GM23338 (cell line): ENCODE measurements around the gene ZNRD2. TPM values are rescaled to one million over a fixed set of nuclear protein-coding genes. Genes with fewer than 3 reads are reported as not detected.

ENCODE experiments used
- ATAC-seq: fragments of 200-7000 bp; cut with Tn5 transposase; 3 replicates; pipeline ENCODE4 v1.9.1; 2020
- DNase-seq: peaks from one replicate; pipeline ENCODE4 v3.0.0-alpha.2; 2015; ENCODE audit warnings: low spot score
- H2AFZ ChIP-seq: fragments of 200-600 bp; sonication (generic); 2 replicates; pipeline ENCODE4 v1.8.0; 2016; ENCODE audit warnings: antibody characterized with exemption, mild to moderate bottlenecking, moderate library complexity
- H3F3A ChIP-seq: fragments of 200-600 bp; sonication (generic); replicated peaks from 2 replicates; pipeline ENCODE4 v1.8.0; 2017; ENCODE audit warnings: antibody characterized with exemption, mixed run types, low read depth
- H3K27ac ChIP-seq: fragments of 200-600 bp; sonication (generic); 2 replicates; pipeline ENCODE4 v1.6.1; 2016; ENCODE audit warnings: low read depth
- H3K27me3 ChIP-seq: fragments of 200-600 bp; sonication (generic); 2 replicates; pipeline ENCODE4 v1.8.0; 2016; ENCODE audit warnings: mild to moderate bottlenecking, mixed run types, moderate library complexity; ENCODE audit not compliant: insufficient read depth
- H3K36me3 ChIP-seq: fragments of 200-600 bp; sonication (generic); 2 replicates; pipeline ENCODE4 v1.8.0; 2016; ENCODE audit warnings: mild to moderate bottlenecking; ENCODE audit not compliant: insufficient read depth
- H3K4me1 ChIP-seq: fragments of 200-600 bp; sonication (generic); 2 replicates; pipeline ENCODE4 v1.8.0; 2016; ENCODE audit warnings: mild to moderate bottlenecking, moderate library complexity; ENCODE audit not compliant: insufficient read depth
- H3K4me2 ChIP-seq: fragments of 200-600 bp; sonication (generic); 2 replicates; pipeline ENCODE4 v1.7.1; 2017; ENCODE audit warnings: mixed run types
- H3K4me3 ChIP-seq: fragments of 200-600 bp; sonication (generic); 2 replicates; pipeline ENCODE4 v1.6.1; 2016; ENCODE audit warnings: mixed run types
- H3K79me2 ChIP-seq: fragments of 200-600 bp; sonication (generic); replicated peaks from 2 replicates; pipeline ENCODE4 v1.8.0; 2017; ENCODE audit warnings: mild to moderate bottlenecking; ENCODE audit not compliant: insufficient read depth
- H3K9me2 ChIP-seq: fragments of 200-600 bp; sonication (generic); 2 replicates; pipeline ENCODE4 v1.8.0; 2017; ENCODE audit not compliant: insufficient read depth
- H4K20me1 ChIP-seq: fragments of 200-600 bp; sonication (generic); replicated peaks from 2 replicates; pipeline ENCODE4 v1.8.0; 2017; ENCODE audit warnings: mild to moderate bottlenecking; ENCODE audit not compliant: insufficient read depth
- H3K27ac Mint-ChIP-seq: 2 replicates; pipeline ENCODE4 v1.8.0; 2020; ENCODE audit warnings: inconsistent platforms, mild to moderate bottlenecking, moderate library complexity, mixed read lengths
- H3K27me3 Mint-ChIP-seq: 3 replicates; pipeline ENCODE4 v1.8.0; 2022; ENCODE audit warnings: low read depth, mild to moderate bottlenecking, moderate library complexity, mixed read lengths, inconsistent platforms; ENCODE audit not compliant: insufficient read depth, poor library complexity
- H3K36me3 Mint-ChIP-seq: 3 replicates; pipeline ENCODE4 v1.8.0; 2021; ENCODE audit warnings: low read depth, mild to moderate bottlenecking, inconsistent platforms, moderate library complexity, mixed read lengths
- H3K4me1 Mint-ChIP-seq: 3 replicates; pipeline ENCODE4 v1.8.0; 2020; ENCODE audit warnings: mild to moderate bottlenecking, inconsistent platforms, mixed read lengths
- H3K4me3 Mint-ChIP-seq: 3 replicates; pipeline ENCODE4 v1.8.0; 2021; ENCODE audit warnings: moderate library complexity, mild to moderate bottlenecking, inconsistent platforms, mixed read lengths
- H3K9me3 Mint-ChIP-seq: 3 replicates; pipeline ENCODE4 v1.8.0; 2020; ENCODE audit warnings: moderate library complexity, mild to moderate bottlenecking, inconsistent platforms, mixed read lengths
- CREB1 ChIP-seq: fragments of 250-450 bp; sonication (Bioruptor Pico); IDR thresholded peaks from 2 replicates; pipeline ENCODE4 v1.5.0; 2020; ENCODE audit warnings: low read depth, mild to moderate bottlenecking, moderate library complexity
- EZH2 ChIP-seq: fragments of 200-600 bp; sonication (generic); IDR thresholded peaks from one replicate; pipeline ENCODE4 v1.8.0; 2017; ENCODE audit warnings: antibody characterized with exemption, mild to moderate bottlenecking, low read depth; ENCODE audit not compliant: unreplicated experiment
- EZH2phosphoT487 ChIP-seq: fragments of 200-600 bp; sonication (generic); IDR thresholded peaks from one replicate; pipeline ENCODE4 v1.8.1; 2018; ENCODE audit warnings: antibody characterized with exemption; ENCODE audit not compliant: unreplicated experiment
- JUNB ChIP-seq: IDR thresholded peaks from one replicate; pipeline ENCODE4 v1.6.1; 2016; ENCODE audit warnings: antibody characterized with exemption; ENCODE audit not compliant: unreplicated experiment
- NANOG ChIP-seq: IDR thresholded peaks from 2 replicates; pipeline ENCODE4 v1.6.1; 2016; ENCODE audit warnings: antibody characterized with exemption, borderline replicate concordance
- POLR2AphosphoS5 ChIP-seq: IDR thresholded peaks from 2 replicates; pipeline ENCODE4 v1.6.1; 2016; ENCODE audit warnings: antibody characterized with exemption, low read depth
- STAT1 ChIP-seq: IDR thresholded peaks from one replicate; pipeline ENCODE4 v1.6.1; 2016; ENCODE audit warnings: antibody characterized with exemption; ENCODE audit not compliant: unreplicated experiment
- ZNF114 ChIP-seq: fragments of 250-450 bp; sonication (Bioruptor Pico); IDR thresholded peaks from 2 replicates; pipeline ENCODE4 v1.5.0; 2020; ENCODE audit warnings: mild to moderate bottlenecking, moderate library complexity
- ZNF331 ChIP-seq: fragments of 250-450 bp; sonication (Bioruptor Pico); IDR thresholded peaks from 2 replicates; pipeline ENCODE4 v1.5.0; 2020; ENCODE audit warnings: low read depth, mild to moderate bottlenecking, moderate library complexity
- polyA plus RNA-seq: library from polyadenylated mRNA; unstranded; fragments of >200 nt; fragmentation: Nextera tagmentation; extraction: Ambion mirVana; gene quantifications from 2 replicates; pipeline ENCODE4 v1.2.1, GENCODE V29; 2016
- total RNA-seq: library from RNA; depleted of rRNA; stranded (reverse); fragments of >200 nt; shearing (Covaris generic); gene quantifications from 2 replicates; pipeline ENCODE4 v1.2.3, GENCODE V29; 2014
- TF ChIP-seq, protein P1 (sequence below), 2 experiments: fragments of 200-600 bp in 1 of 2; sonication (generic) in 1 of 2; conservative IDR thresholded peaks; 2 replicates each; pipeline versions ENCODE4 v1.5.1 to v1.6.1; 2016 to 2017; ENCODE audit warnings: antibody characterized with exemption in 2 of 2, low read depth in 2 of 2, mild to moderate bottlenecking in 2 of 2, moderate library complexity in 1 of 2
- TF ChIP-seq, protein P2 (sequence below): fragments of 250-450 bp; sonication (Bioruptor Pico); IDR thresholded peaks from 2 replicates; pipeline ENCODE4 v1.5.0; 2020; ENCODE audit warnings: mild to moderate bottlenecking, moderate library complexity
- TF ChIP-seq, protein P3 (sequence below): IDR thresholded peaks from one replicate; pipeline ENCODE4 v1.6.1; 2018; ENCODE audit warnings: antibody characterized with exemption; ENCODE audit not compliant: unreplicated experiment
- TF ChIP-seq, protein P4 (sequence below): IDR thresholded peaks from 2 replicates; pipeline ENCODE4 v1.6.1; 2016; ENCODE audit warnings: antibody characterized with exemption

The ZNRD2 gene
- total and polyA plus RNA-seq, 2 experiments from 2014 or later, result 78.6 to 148 TPM

DNA sequence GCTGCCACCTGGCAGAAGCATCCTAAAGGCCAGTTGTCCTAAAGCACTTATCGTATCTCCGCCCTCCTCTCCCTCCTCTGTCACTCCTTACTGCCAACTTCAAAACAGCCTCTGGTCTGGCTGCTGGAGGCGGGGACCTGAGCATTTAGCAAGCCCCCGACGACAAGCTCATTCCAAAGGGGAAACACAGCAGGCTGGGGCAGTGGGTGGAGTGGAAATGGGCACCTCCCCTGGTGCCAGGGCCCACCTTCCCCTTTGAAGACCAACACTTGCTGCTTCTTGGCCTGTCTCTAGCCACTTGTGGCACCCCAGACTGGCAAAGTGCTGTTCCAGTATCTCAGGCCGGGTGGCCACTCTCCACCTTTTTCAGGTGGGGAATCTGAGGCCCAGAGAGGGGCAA lies 40.1 kb downstream of the ZNRD2 start:
- Histone ChIP-seq H3K4me3 (no peak overlapping the region), H3K27me3 (no peaks in the 10 kb centered on the region), H3K27ac (no peak overlapping the region), H3K9me2 (no peaks in the 10 kb centered on the region), H3F3A (peaks cover 21% of the 10 kb centered on the region), H3K36me3 (no peaks in the 10 kb centered on the region), H3K4me2 (no peak overlapping the region), H2AFZ (no peak overlapping the region), H3K4me1 (peaks cover 21% of the 10 kb centered on the region), H4K20me1 (no peaks in the 10 kb centered on the region; the same call in 1 of the 2 replicates), H3K79me2 (peaks cover 11% of the 10 kb centered on the region; the same call in 1 of the 2 replicates)
- Mint-ChIP-seq H3K27me3 (peaks cover 22% of the 10 kb centered on the region), H3K9me3 (no peaks in the 10 kb centered on the region), H3K36me3 (peaks cover 8% of the 10 kb centered on the region; the same call in 2 of the 3 replicates), H3K27ac (no peak overlapping the region; the same call in 1 of the 2 replicates), H3K4me3 (no peak overlapping the region; the same call in 2 of the 3 replicates), H3K4me1 (peaks cover 17% of the 10 kb centered on the region)
- ATAC-seq, result no peak
- TF ChIP-seq ZNF114, result no peak
- no peak for TF ChIP-seq EZH2
- TF ChIP-seq JUNB, result no peak
- TF ChIP-seq, protein P1, sequence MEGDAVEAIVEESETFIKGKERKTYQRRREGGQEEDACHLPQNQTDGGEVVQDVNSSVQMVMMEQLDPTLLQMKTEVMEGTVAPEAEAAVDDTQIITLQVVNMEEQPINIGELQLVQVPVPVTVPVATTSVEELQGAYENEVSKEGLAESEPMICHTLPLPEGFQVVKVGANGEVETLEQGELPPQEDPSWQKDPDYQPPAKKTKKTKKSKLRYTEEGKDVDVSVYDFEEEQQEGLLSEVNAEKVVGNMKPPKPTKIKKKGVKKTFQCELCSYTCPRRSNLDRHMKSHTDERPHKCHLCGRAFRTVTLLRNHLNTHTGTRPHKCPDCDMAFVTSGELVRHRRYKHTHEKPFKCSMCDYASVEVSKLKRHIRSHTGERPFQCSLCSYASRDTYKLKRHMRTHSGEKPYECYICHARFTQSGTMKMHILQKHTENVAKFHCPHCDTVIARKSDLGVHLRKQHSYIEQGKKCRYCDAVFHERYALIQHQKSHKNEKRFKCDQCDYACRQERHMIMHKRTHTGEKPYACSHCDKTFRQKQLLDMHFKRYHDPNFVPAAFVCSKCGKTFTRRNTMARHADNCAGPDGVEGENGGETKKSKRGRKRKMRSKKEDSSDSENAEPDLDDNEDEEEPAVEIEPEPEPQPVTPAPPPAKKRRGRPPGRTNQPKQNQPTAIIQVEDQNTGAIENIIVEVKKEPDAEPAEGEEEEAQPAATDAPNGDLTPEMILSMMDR (conservative IDR thresholded peaks at IDR 0.05; ENCODE audit: low read depth in 2 of 2), result no peak
- no peak for TF ChIP-seq EZH2phosphoT487
- TF ChIP-seq, protein P2, sequence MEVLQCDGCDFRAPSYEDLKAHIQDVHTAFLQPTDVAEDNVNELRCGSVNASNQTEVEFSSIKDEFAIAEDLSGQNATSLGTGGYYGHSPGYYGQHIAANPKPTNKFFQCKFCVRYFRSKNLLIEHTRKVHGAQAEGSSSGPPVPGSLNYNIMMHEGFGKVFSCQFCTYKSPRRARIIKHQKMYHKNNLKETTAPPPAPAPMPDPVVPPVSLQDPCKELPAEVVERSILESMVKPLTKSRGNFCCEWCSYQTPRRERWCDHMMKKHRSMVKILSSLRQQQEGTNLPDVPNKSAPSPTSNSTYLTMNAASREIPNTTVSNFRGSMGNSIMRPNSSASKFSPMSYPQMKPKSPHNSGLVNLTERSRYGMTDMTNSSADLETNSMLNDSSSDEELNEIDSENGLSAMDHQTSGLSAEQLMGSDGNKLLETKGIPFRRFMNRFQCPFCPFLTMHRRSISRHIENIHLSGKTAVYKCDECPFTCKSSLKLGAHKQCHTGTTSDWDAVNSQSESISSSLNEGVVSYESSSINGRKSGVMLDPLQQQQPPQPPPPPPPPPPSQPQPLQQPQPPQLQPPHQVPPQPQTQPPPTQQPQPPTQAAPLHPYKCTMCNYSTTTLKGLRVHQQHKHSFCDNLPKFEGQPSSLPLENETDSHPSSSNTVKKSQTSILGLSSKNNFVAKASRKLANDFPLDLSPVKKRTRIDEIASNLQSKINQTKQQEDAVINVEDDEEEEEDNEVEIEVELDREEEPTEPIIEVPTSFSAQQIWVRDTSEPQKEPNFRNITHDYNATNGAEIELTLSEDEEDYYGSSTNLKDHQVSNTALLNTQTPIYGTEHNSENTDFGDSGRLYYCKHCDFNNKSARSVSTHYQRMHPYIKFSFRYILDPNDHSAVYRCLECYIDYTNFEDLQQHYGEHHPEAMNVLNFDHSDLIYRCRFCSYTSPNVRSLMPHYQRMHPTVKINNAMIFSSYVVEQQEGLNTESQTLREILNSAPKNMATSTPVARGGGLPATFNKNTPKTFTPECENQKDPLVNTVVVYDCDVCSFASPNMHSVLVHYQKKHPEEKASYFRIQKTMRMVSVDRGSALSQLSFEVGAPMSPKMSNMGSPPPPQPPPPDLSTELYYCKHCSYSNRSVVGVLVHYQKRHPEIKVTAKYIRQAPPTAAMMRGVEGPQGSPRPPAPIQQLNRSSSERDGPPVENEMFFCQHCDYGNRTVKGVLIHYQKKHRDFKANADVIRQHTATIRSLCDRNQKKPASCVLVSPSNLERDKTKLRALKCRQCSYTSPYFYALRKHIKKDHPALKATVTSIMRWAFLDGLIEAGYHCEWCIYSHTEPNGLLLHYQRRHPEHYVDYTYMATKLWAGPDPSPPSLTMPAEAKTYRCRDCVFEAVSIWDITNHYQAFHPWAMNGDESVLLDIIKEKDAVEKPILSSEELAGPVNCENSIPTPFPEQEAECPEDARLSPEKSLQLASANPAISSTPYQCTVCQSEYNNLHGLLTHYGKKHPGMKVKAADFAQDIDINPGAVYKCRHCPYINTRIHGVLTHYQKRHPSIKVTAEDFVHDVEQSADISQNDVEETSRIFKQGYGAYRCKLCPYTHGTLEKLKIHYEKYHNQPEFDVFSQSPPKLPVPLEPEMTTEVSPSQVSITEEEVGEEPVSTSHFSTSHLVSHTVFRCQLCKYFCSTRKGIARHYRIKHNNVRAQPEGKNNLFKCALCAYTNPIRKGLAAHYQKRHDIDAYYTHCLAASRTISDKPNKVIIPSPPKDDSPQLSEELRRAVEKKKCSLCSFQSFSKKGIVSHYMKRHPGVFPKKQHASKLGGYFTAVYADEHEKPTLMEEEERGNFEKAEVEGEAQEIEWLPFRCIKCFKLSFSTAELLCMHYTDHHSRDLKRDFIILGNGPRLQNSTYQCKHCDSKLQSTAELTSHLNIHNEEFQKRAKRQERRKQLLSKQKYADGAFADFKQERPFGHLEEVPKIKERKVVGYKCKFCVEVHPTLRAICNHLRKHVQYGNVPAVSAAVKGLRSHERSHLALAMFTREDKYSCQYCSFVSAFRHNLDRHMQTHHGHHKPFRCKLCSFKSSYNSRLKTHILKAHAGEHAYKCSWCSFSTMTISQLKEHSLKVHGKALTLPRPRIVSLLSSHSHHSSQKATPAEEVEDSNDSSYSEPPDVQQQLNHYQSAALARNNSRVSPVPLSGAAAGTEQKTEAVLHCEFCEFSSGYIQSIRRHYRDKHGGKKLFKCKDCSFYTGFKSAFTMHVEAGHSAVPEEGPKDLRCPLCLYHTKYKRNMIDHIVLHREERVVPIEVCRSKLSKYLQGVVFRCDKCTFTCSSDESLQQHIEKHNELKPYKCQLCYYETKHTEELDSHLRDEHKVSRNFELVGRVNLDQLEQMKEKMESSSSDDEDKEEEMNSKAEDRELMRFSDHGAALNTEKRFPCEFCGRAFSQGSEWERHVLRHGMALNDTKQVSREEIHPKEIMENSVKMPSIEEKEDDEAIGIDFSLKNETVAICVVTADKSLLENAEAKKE (CRISPR knock-in tag), result no peak
- TF ChIP-seq POLR2AphosphoS5, result no peak
- TF ChIP-seq, protein P3, sequence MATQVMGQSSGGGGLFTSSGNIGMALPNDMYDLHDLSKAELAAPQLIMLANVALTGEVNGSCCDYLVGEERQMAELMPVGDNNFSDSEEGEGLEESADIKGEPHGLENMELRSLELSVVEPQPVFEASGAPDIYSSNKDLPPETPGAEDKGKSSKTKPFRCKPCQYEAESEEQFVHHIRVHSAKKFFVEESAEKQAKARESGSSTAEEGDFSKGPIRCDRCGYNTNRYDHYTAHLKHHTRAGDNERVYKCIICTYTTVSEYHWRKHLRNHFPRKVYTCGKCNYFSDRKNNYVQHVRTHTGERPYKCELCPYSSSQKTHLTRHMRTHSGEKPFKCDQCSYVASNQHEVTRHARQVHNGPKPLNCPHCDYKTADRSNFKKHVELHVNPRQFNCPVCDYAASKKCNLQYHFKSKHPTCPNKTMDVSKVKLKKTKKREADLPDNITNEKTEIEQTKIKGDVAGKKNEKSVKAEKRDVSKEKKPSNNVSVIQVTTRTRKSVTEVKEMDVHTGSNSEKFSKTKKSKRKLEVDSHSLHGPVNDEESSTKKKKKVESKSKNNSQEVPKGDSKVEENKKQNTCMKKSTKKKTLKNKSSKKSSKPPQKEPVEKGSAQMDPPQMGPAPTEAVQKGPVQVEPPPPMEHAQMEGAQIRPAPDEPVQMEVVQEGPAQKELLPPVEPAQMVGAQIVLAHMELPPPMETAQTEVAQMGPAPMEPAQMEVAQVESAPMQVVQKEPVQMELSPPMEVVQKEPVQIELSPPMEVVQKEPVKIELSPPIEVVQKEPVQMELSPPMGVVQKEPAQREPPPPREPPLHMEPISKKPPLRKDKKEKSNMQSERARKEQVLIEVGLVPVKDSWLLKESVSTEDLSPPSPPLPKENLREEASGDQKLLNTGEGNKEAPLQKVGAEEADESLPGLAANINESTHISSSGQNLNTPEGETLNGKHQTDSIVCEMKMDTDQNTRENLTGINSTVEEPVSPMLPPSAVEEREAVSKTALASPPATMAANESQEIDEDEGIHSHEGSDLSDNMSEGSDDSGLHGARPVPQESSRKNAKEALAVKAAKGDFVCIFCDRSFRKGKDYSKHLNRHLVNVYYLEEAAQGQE, result no peak
- TF ChIP-seq CREB1 (CRISPR knock-in tag), result no peak
- TF ChIP-seq NANOG, result no peak
- TF ChIP-seq ZNF331, result no peak
- TF ChIP-seq, protein P4, sequence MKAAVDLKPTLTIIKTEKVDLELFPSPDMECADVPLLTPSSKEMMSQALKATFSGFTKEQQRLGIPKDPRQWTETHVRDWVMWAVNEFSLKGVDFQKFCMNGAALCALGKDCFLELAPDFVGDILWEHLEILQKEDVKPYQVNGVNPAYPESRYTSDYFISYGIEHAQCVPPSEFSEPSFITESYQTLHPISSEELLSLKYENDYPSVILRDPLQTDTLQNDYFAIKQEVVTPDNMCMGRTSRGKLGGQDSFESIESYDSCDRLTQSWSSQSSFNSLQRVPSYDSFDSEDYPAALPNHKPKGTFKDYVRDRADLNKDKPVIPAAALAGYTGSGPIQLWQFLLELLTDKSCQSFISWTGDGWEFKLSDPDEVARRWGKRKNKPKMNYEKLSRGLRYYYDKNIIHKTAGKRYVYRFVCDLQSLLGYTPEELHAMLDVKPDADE, result no peak
- no peak for TF ChIP-seq STAT1
- DNase-seq, result no peak
